SK-N-SH treated with all-trans-retinoic acid at 6 μM for 48 hours (cell line): ENCODE measurements around the gene XPO1.

Experiments
- ATAC-seq: fragments of 200-7000 bp; cut with Tn5 transposase; 3 replicates; pipeline ENCODE4 v1.9.1; 2020; ENCODE audit warnings: mild to moderate bottlenecking, moderate library complexity
- BACH2 ChIP-seq: fragments of 250-450 bp; sonication (Bioruptor Pico); IDR thresholded peaks from 2 replicates; pipeline ENCODE4 v1.9.0; 2021; ENCODE audit warnings: mild to moderate bottlenecking, borderline replicate concordance
- CSDC2 ChIP-seq: fragments of 250-450 bp; sonication (Bioruptor Pico); IDR thresholded peaks from 2 replicates; pipeline ENCODE4 v1.5.0; 2020; ENCODE audit warnings: mild to moderate bottlenecking, moderate library complexity
- ESRRG ChIP-seq: fragments of 250-450 bp; sonication (Bioruptor Pico); IDR thresholded peaks from 2 replicates; pipeline ENCODE4 v1.6.1; 2021; ENCODE audit warnings: mild to moderate bottlenecking
- ISL1 ChIP-seq: fragments of 250-450 bp; sonication (Bioruptor Pico); IDR thresholded peaks from 2 replicates; pipeline ENCODE4 v2.1.2; 2022; ENCODE audit warnings: mild to moderate bottlenecking, moderate library complexity
- OSR1 ChIP-seq: fragments of 250-450 bp; sonication (Bioruptor Pico); IDR thresholded peaks from 2 replicates; pipeline ENCODE4 v1.8.0; 2022; ENCODE audit warnings: moderate library complexity, mild to moderate bottlenecking, inconsistent platforms
- PPARA ChIP-seq: fragments of 250-450 bp; sonication (Bioruptor Pico); IDR thresholded peaks from 2 replicates; pipeline ENCODE4 v1.5.0; 2020; ENCODE audit warnings: mild to moderate bottlenecking, borderline replicate concordance
- RARB ChIP-seq: fragments of 250-450 bp; sonication (Bioruptor Pico); IDR thresholded peaks from 2 replicates; pipeline ENCODE4 v1.8.0; 2021; ENCODE audit warnings: mild to moderate bottlenecking, moderate library complexity
- SNAI2 ChIP-seq: fragments of 250-450 bp; sonication (Bioruptor Pico); IDR thresholded peaks from 2 replicates; pipeline ENCODE4 v1.5.0; 2020; ENCODE audit warnings: mild to moderate bottlenecking, moderate library complexity
- TCF4 ChIP-seq: fragments of 250-450 bp; sonication (Bioruptor Pico); IDR thresholded peaks from 2 replicates; pipeline ENCODE4 v1.8.0; 2021; ENCODE audit warnings: mild to moderate bottlenecking, moderate library complexity, borderline replicate concordance
- TOX ChIP-seq: fragments of 250-450 bp; sonication (Bioruptor Pico); IDR thresholded peaks from 2 replicates; pipeline ENCODE4 v1.8.0; 2021; ENCODE audit warnings: mild to moderate bottlenecking, moderate library complexity, borderline replicate concordance
- ZC3H10 ChIP-seq: fragments of 250-450 bp; sonication (Bioruptor Pico); IDR thresholded peaks from 2 replicates; pipeline ENCODE4 v1.5.1; 2021; ENCODE audit warnings: mild to moderate bottlenecking, moderate library complexity
- ZFP3 ChIP-seq: fragments of 250-450 bp; sonication (Bioruptor Pico); IDR thresholded peaks from 2 replicates; pipeline ENCODE4 v1.5.0; 2020; ENCODE audit warnings: mild to moderate bottlenecking, moderate library complexity
- ZFP30 ChIP-seq: fragments of 450-650 bp; formaldehyde crosslinking; IDR thresholded peaks from 2 replicates; pipeline ENCODE4 v1.5.0; 2022; ENCODE audit warnings: mild to moderate bottlenecking, moderate library complexity
- ZNF565 ChIP-seq: fragments of 450-650 bp; formaldehyde crosslinking; conservative IDR thresholded peaks from 2 replicates; pipeline ENCODE4 v1.5.0; 2020; ENCODE audit warnings: low read depth, mild to moderate bottlenecking, moderate library complexity
- ZNF70 ChIP-seq: fragments of 450-650 bp; formaldehyde crosslinking; IDR thresholded peaks from 2 replicates; pipeline ENCODE4 v1.5.0; 2020; ENCODE audit warnings: mild to moderate bottlenecking, moderate library complexity
- ZNF8 ChIP-seq: fragments of 450-650 bp; formaldehyde crosslinking; IDR thresholded peaks from 2 replicates; pipeline ENCODE4 v1.5.0; 2020; ENCODE audit warnings: mild to moderate bottlenecking, moderate library complexity
- TF ChIP-seq, protein P1 (sequence below): fragments of 250-450 bp; sonication (Bioruptor Pico); IDR thresholded peaks from 2 replicates; pipeline ENCODE4 v1.5.0; 2020; ENCODE audit warnings: mild to moderate bottlenecking, moderate library complexity
- TF ChIP-seq, protein P2 (sequence below): fragments of 250-450 bp; sonication (Bioruptor Pico); IDR thresholded peaks from 2 replicates; pipeline ENCODE4 v1.5.1; 2020; ENCODE audit warnings: low read depth, mild to moderate bottlenecking, moderate library complexity
- TF ChIP-seq, protein P3 (sequence below): fragments of 250-450 bp; sonication (Bioruptor Pico); IDR thresholded peaks from 2 replicates; pipeline ENCODE4 v1.8.0; 2021; ENCODE audit warnings: low read depth, mild to moderate bottlenecking, moderate library complexity, borderline replicate concordance
- TF ChIP-seq, protein P4 (sequence below): fragments of 250-450 bp; sonication (Bioruptor Pico); IDR thresholded peaks from 2 replicates; pipeline ENCODE4 v1.8.0; 2020; ENCODE audit warnings: mild to moderate bottlenecking, moderate library complexity, borderline replicate concordance
- TF ChIP-seq, protein P5 (sequence below): fragments of 250-450 bp; sonication (Bioruptor Pico); IDR thresholded peaks from 2 replicates; pipeline ENCODE4 v1.5.1; 2021; ENCODE audit warnings: mild to moderate bottlenecking, moderate library complexity

The XPO1 gene

DNA sequence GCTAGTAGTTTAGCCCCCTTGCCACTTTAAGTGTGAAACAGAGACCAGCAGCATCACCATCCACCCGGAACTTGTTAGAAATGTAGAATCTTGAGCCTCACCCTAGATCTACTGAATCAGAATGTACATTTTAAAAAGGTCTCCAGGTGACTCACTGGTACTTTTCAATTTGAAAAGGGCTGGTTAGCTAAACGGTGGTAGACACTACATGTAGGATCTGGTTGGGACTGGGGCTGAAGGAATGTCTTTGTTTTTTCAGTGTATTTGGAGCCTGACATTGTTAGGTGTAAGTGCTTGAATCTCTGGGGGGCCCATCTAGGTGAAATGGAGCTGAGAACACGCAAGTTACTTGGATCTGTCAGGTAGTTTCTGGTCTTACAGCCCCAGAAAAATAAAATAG, 44.0 kb upstream of the XPO1 start:
- no peak for TF ChIP-seq ESRRG
- no peak for TF ChIP-seq CSDC2 (CRISPR knock-in tag)
- no peak for TF ChIP-seq TOX (CRISPR knock-in tag)
- no peak for TF ChIP-seq PPARA (CRISPR knock-in tag)
- TF ChIP-seq ISL1 (CRISPR knock-in tag), result no peak
- no peak for TF ChIP-seq SNAI2 (CRISPR knock-in tag)
- TF ChIP-seq TCF4, result no peak
- no peak for TF ChIP-seq ZC3H10 (CRISPR knock-in tag)
- no peak for TF ChIP-seq ZNF8 (CRISPR knock-in tag)
- no peak for ATAC-seq

DNA sequence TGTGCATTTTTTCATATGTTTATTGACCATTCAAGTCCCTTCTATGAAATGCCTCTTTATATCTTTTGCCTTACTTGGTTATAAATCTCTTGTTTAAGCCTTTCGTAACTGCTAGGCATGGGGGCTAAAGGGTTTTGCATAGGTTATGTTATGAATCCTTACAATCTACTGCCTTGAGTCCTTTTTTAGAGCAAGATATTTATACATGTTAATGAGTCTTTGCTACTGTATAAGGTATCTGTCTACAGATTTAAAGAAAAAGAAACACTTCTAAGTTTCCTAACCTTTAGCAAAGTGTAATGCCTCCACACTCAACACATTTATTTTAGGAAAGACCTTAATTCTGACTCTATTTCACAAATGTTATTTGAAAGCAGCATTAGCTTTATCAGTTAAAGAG, 43.6 kb upstream of the XPO1 start:
- no peak for ATAC-seq
- TF ChIP-seq RARB (CRISPR knock-in tag), result no peak
- TF ChIP-seq, protein P1, sequence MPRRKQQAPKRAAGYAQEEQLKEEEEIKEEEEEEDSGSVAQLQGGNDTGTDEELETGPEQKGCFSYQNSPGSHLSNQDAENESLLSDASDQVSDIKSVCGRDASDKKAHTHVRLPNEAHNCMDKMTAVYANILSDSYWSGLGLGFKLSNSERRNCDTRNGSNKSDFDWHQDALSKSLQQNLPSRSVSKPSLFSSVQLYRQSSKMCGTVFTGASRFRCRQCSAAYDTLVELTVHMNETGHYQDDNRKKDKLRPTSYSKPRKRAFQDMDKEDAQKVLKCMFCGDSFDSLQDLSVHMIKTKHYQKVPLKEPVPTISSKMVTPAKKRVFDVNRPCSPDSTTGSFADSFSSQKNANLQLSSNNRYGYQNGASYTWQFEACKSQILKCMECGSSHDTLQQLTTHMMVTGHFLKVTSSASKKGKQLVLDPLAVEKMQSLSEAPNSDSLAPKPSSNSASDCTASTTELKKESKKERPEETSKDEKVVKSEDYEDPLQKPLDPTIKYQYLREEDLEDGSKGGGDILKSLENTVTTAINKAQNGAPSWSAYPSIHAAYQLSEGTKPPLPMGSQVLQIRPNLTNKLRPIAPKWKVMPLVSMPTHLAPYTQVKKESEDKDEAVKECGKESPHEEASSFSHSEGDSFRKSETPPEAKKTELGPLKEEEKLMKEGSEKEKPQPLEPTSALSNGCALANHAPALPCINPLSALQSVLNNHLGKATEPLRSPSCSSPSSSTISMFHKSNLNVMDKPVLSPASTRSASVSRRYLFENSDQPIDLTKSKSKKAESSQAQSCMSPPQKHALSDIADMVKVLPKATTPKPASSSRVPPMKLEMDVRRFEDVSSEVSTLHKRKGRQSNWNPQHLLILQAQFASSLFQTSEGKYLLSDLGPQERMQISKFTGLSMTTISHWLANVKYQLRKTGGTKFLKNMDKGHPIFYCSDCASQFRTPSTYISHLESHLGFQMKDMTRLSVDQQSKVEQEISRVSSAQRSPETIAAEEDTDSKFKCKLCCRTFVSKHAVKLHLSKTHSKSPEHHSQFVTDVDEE, result no peak
- no peak for TF ChIP-seq SNAI2 (CRISPR knock-in tag)
- no peak for TF ChIP-seq ZFP3 (CRISPR knock-in tag)
- no peak for TF ChIP-seq ZNF565 (CRISPR knock-in tag)
- no peak for TF ChIP-seq BACH2 (CRISPR knock-in tag)
- no peak for TF ChIP-seq ZFP30 (CRISPR knock-in tag)
- TF ChIP-seq TCF4, result no peak
- TF ChIP-seq, protein P2, sequence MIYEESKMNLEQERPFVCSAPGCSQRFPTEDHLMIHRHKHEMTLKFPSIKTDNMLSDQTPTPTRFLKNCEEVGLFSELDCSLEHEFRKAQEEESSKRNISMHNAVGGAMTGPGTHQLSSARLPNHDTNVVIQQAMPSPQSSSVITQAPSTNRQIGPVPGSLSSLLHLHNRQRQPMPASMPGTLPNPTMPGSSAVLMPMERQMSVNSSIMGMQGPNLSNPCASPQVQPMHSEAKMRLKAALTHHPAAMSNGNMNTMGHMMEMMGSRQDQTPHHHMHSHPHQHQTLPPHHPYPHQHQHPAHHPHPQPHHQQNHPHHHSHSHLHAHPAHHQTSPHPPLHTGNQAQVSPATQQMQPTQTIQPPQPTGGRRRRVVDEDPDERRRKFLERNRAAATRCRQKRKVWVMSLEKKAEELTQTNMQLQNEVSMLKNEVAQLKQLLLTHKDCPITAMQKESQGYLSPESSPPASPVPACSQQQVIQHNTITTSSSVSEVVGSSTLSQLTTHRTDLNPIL (CRISPR knock-in tag), result no peak
- no peak for TF ChIP-seq PPARA (CRISPR knock-in tag)
- TF ChIP-seq ZNF8 (CRISPR knock-in tag), result no peak
- TF ChIP-seq, protein P3, sequence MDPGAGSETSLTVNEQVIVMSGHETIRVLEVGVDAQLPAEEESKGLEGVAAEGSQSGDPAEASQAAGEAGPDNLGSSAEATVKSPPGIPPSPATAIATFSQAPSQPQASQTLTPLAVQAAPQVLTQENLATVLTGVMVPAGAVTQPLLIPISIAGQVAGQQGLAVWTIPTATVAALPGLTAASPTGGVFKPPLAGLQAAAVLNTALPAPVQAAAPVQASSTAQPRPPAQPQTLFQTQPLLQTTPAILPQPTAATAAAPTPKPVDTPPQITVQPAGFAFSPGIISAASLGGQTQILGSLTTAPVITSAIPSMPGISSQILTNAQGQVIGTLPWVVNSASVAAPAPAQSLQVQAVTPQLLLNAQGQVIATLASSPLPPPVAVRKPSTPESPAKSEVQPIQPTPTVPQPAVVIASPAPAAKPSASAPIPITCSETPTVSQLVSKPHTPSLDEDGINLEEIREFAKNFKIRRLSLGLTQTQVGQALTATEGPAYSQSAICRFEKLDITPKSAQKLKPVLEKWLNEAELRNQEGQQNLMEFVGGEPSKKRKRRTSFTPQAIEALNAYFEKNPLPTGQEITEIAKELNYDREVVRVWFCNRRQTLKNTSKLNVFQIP, result no peak
- TF ChIP-seq ZC3H10 (CRISPR knock-in tag), result no peak

DNA sequence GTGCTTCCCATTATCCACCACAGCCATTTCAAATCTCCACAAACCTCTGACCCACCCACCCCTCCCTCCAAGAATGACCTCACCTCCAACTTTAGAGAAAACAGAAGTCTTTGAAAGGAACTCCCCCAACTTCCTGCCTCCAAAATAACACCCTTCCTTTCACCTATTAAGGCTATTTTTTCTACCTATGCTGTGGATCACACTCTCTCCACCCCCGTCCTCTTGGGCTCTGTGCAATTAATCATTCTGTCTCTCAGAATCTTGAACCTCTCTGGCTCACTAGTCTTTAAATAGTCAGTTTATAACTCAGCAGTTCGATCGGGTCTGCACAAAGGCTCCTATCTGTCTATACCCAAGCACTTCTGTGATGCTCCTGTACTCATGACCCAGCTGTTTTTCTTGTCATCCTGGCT, 37.3 kb upstream of the XPO1 start:
- ATAC-seq, result no peak
- no peak for TF ChIP-seq ZFP3 (CRISPR knock-in tag)

DNA sequence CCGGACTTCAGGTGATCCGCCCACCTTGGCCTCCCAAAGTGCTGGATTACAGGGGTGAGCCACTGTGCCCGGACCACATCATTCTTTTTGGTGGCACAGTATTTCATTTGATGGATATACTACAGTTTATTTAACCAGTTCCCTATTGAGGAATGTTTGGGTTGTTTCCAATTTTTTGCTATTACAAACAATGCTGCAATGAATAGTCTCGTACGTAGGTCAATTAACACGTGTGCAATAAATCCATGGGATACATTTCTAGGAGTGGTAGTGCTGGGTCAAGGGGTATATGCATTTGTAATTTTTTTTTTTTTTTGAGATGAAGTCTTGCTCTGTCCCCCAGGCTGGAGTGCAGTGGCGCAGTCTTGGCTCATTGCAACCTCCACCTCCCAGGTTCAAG, 28.4 kb upstream of the XPO1 start:
- TF ChIP-seq ZNF565 (CRISPR knock-in tag), result no peak
- no peak for TF ChIP-seq SNAI2 (CRISPR knock-in tag)
- TF ChIP-seq TOX (CRISPR knock-in tag), result no peak
- no peak for TF ChIP-seq TCF4
- TF ChIP-seq, protein P2 (CRISPR knock-in tag), result no peak
- TF ChIP-seq ESRRG, result no peak
- TF ChIP-seq, all 23 proteins: peak for 0
- no peak for ATAC-seq

DNA sequence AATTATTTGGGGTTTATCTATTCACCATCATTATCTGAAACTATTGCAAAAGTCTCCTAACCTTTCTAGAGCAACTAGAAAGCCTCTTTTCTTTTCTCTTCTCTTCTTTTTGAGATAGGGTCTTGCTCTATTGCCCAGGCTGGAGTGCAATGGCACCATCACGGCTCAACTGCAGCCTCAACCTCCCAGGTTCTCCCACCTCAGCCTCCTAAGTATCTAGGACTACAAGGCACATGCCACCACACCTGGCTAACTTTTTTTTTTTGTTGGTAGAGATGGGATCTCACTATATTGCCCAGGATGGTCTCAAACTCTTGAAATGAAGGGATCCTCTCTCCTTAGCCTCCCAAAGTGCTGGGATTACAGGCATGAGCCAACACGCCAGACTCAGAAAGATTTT, 24.5 kb upstream of the XPO1 start:
- ATAC-seq, result no peak
- no peak for TF ChIP-seq ZNF70 (CRISPR knock-in tag)
- no peak for TF ChIP-seq TOX (CRISPR knock-in tag)
- no peak for TF ChIP-seq ESRRG
- TF ChIP-seq ZFP3 (CRISPR knock-in tag), result no peak
- TF ChIP-seq OSR1, result no peak
- TF ChIP-seq TCF4, result no peak
- TF ChIP-seq, protein P4, sequence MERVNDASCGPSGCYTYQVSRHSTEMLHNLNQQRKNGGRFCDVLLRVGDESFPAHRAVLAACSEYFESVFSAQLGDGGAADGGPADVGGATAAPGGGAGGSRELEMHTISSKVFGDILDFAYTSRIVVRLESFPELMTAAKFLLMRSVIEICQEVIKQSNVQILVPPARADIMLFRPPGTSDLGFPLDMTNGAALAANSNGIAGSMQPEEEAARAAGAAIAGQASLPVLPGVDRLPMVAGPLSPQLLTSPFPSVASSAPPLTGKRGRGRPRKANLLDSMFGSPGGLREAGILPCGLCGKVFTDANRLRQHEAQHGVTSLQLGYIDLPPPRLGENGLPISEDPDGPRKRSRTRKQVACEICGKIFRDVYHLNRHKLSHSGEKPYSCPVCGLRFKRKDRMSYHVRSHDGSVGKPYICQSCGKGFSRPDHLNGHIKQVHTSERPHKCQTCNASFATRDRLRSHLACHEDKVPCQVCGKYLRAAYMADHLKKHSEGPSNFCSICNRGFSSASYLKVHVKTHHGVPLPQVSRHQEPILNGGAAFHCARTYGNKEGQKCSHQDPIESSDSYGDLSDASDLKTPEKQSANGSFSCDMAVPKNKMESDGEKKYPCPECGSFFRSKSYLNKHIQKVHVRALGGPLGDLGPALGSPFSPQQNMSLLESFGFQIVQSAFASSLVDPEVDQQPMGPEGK (CRISPR knock-in tag), result no peak
- TF ChIP-seq SNAI2 (CRISPR knock-in tag), result no peak
- no peak for TF ChIP-seq PPARA (CRISPR knock-in tag)
- no peak for TF ChIP-seq ISL1 (CRISPR knock-in tag)
- no peak for TF ChIP-seq ZFP30 (CRISPR knock-in tag)
- TF ChIP-seq, protein P5, sequence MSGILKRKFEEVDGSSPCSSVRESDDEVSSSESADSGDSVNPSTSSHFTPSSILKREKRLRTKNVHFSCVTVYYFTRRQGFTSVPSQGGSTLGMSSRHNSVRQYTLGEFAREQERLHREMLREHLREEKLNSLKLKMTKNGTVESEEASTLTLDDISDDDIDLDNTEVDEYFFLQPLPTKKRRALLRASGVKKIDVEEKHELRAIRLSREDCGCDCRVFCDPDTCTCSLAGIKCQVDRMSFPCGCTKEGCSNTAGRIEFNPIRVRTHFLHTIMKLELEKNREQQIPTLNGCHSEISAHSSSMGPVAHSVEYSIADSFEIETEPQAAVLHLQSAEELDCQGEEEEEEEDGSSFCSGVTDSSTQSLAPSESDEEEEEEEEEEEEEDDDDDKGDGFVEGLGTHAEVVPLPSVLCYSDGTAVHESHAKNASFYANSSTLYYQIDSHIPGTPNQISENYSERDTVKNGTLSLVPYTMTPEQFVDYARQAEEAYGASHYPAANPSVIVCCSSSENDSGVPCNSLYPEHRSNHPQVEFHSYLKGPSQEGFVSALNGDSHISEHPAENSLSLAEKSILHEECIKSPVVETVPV (CRISPR knock-in tag), result no peak
- TF ChIP-seq, protein P2 (CRISPR knock-in tag), result no peak
- TF ChIP-seq BACH2 (CRISPR knock-in tag), result no peak
- no peak for TF ChIP-seq ZC3H10 (CRISPR knock-in tag)
- TF ChIP-seq RARB (CRISPR knock-in tag), result no peak
